ENCODE measurements around the gene REV3L. TPM values are rescaled to one million over a fixed set of nuclear protein-coding genes. Genes with fewer than 3 reads are reported as not detected.

Gene REV3L
- total RNA-seq, 1 experiment from 2014 or later = 12.8 TPM

GRCh38 chr6:111471958-111472357 is 11.1 kb downstream of the REV3L start:
- Histone ChIP-seq H3K9me2 (ENCODE audit: insufficient read depth) (no peaks in the 10 kb centered on the region), H3K4me3 (replicated peaks in 1 of 2; ENCODE audit: low read depth in 1 of 2, low read length in 2 of 2) (no peak overlapping the region), H3K4me1 (ENCODE audit: control insufficient read depth in 1 of 2, insufficient read depth in 2 of 2, low read length in 2 of 2) (peaks cover 13 to 20% of the 10 kb centered on the region in 2 experiments), H3K79me2 (ENCODE audit: insufficient read depth, low read length) (peaks cover 81% of the 10 kb centered on the region), H3K36me3 (ENCODE audit: control insufficient read depth in 1 of 2, insufficient read depth in 2 of 2, low read length in 2 of 2) (no peaks in the 10 kb centered on the region), H3K4me2 (ENCODE audit: low read length) (no peak overlapping the region), H4K20me1 (ENCODE audit: insufficient read depth) (no peaks in the 10 kb centered on the region), H3K27ac (ENCODE audit: low read depth, low read length) (no peak overlapping the region), H2AFZ (ENCODE audit: low read depth, low read length, poor library complexity, severe bottlenecking) (no peak overlapping the region), H3K27me3 (ENCODE audit: insufficient read depth, low read length) (no peaks in the 10 kb centered on the region), H3K9me3 (ENCODE audit: control insufficient read depth in 1 of 2, insufficient read depth in 1 of 2, low read depth in 1 of 2, low read length in 2 of 2) (no peaks in the 10 kb centered on the region), H3K9ac (ENCODE audit: low read length) (no peak overlapping the region)
- no TSS peak for BruUV-seq (replicated peaks)
- TF ChIP-seq SRF (IDR thresholded peaks at IDR 0.05; ENCODE audit: low read depth) (no peak), CTCF (IDR thresholded peaks at IDR 0.05 in 2 of 3, conservative IDR thresholded peaks at IDR 0.05 in 1 of 3; ENCODE audit: borderline replicate concordance in 1 of 3, insufficient read depth in 1 of 3, low read depth in 2 of 3, low read length in 2 of 3) (no peak), JUND (IDR thresholded peaks at IDR 0.05) (no peak), POLR2A (IDR thresholded peaks at IDR 0.05; ENCODE audit: borderline replicate concordance, extremely low read depth, insufficient read depth, insufficient read length) (no peak), EZH2 (IDR thresholded peaks at IDR 0.05) (no peak), ZFX (IDR thresholded peaks at IDR 0.05) (no peak), ATF3 (IDR thresholded peaks at IDR 0.05) (no peak), EZH2phosphoT487 (IDR thresholded peaks at IDR 0.05; ENCODE audit: borderline replicate concordance) (no peak), CEBPB (IDR thresholded peaks at IDR 0.05; ENCODE audit: low read depth) (no peak), SP1 (IDR thresholded peaks at IDR 0.05; ENCODE audit: low read depth) (no peak), ZBTB33 (IDR thresholded peaks at IDR 0.05; ENCODE audit: extremely low read depth, insufficient replicate concordance, low read length) (no peak), RAD21 (IDR thresholded peaks at IDR 0.05; ENCODE audit: low read depth) (no peak)
- ChIA-PET CTCF (no interaction called here), POLR2A (no interaction called here), RAD21 (ENCODE audit: low non-redundant PET in 1 of 2, low total read pairs in 2 of 2, uncharacterized antibody in 2 of 2, unreplicated experiment in 2 of 2) (no interaction called here)
- ATAC-seq = no peak
- intact Hi-C loops (cut with micrococcal nuclease) = loop anchor here (10.0 kb wide), 1 partner anchor 107 kb away; no protein-coding TSS in a partner anchor
- no peak for DNase-seq (ENCODE audit: low read depth, low spot score)
